CD4-positive, alpha-beta memory T cell (primary cell): ENCODE data around the gene PRSS1. TPM values are rescaled to one million over a fixed set of nuclear protein-coding genes. Genes with fewer than 3 reads are reported as not detected.

Source experiments
- CTCF ChIA-PET: fragments of 350-600 bp; sonication (Branson Sonifier 250); formaldehyde crosslinking; loops from one replicate; lab custom pipeline; 2021; ENCODE audit warnings: inconsistent platforms; ENCODE audit not compliant: partially characterized antibody; lab: Charles Lee
- POLR2A ChIA-PET: fragments of 350-600 bp; sonication (Branson Sonifier 250); formaldehyde crosslinking; loops from one replicate; lab custom pipeline; 2021; ENCODE audit not compliant: partially characterized antibody; lab: Charles Lee
- DNase-seq, 5 donors: peaks; one replicate each; pipeline versions ENCODE4 v3.0.0 to v3.0.0-alpha.2; 2020 to 2022; ENCODE audit warnings: mixed read lengths in 1 of 5
- H3K27ac ChIP-seq: one replicate; pipeline ENCODE4 v1.7.0; 2013; ENCODE audit warnings: low read depth, low read length
- H3K27me3 ChIP-seq: 2 replicates; pipeline ENCODE4 v1.7.0; 2013; ENCODE audit warnings: mild to moderate bottlenecking, low read length, moderate library complexity; ENCODE audit not compliant: insufficient read depth
- H3K36me3 ChIP-seq: 2 replicates; pipeline ENCODE4 v1.7.0; 2013; ENCODE audit warnings: mild to moderate bottlenecking, low read length, moderate library complexity; ENCODE audit not compliant: insufficient read depth
- H3K4me1 ChIP-seq: 2 replicates; pipeline ENCODE4 v1.7.0; 2013; ENCODE audit warnings: mild to moderate bottlenecking, low read length, moderate library complexity; ENCODE audit not compliant: insufficient read depth
- H3K4me3 ChIP-seq, 2 donors: one replicate each; pipeline ENCODE4 v1.7.0; 2013; ENCODE audit warnings: low read length in 2 of 2, mild to moderate bottlenecking in 1 of 2
- H3K9me3 ChIP-seq, 2 donors: one replicate each; pipeline ENCODE4 v1.7.0; 2013; ENCODE audit warnings: low read length in 2 of 2, control low read depth in 1 of 2; ENCODE audit not compliant: control insufficient read depth in 1 of 2
- H3K27ac Mint-ChIP-seq, 7 donors: one replicate each; pipeline ENCODE4 v1.8.0; 2020 to 2021; ENCODE audit warnings: mixed read lengths in 7 of 7, mild to moderate bottlenecking in 6 of 7, inconsistent platforms in 3 of 7, moderate library complexity in 3 of 7
- H3K27me3 Mint-ChIP-seq, 2 donors: one replicate each; pipeline ENCODE4 v1.8.0; 2020 to 2021; ENCODE audit warnings: mixed read lengths in 2 of 2
- H3K36me3 Mint-ChIP-seq, 2 donors: one replicate each; pipeline ENCODE4 v1.8.0; 2020 to 2021; ENCODE audit warnings: mixed read lengths in 2 of 2, inconsistent platforms in 1 of 2, mild to moderate bottlenecking in 1 of 2
- H3K4me1 Mint-ChIP-seq, 4 donors: one replicate each; pipeline ENCODE4 v1.8.0; 2020 to 2021; ENCODE audit warnings: mixed read lengths in 4 of 4, mild to moderate bottlenecking in 1 of 4
- H3K4me3 Mint-ChIP-seq, 8 donors: one replicate each; pipeline ENCODE4 v1.8.0; 2020 to 2021; ENCODE audit warnings: mixed read lengths in 8 of 8, mild to moderate bottlenecking in 7 of 8, moderate library complexity in 6 of 8, inconsistent platforms in 3 of 8
- H3K9me3 Mint-ChIP-seq, 8 donors: one replicate each; pipeline ENCODE4 v1.8.0; 2020 to 2021; ENCODE audit warnings: mixed read lengths in 8 of 8, mild to moderate bottlenecking in 5 of 8, inconsistent platforms in 3 of 8, moderate library complexity in 1 of 8
- intact Hi-C: fragments of 100-400 bp; cut with micrococcal nuclease; formaldehyde crosslinking; loops from one replicate; pipeline ENCODE4 v1.15.1; 2023
- polyA plus RNA-seq, 2 donors: library from polyadenylated mRNA; unstranded; fragments of 300-500 nt; fragmentation: Illumina TruSeq; gene quantifications; one replicate each; pipeline ENCODE4 v1.2.3, GENCODE V29; 2021
- total RNA-seq, 2 experiments: library from RNA; stranded (reverse); gene quantifications; one replicate each; pipeline ENCODE4 v1.2.3, GENCODE V29; 2021

PRSS1 gene
- total and polyA plus RNA-seq, 4 experiments from 2014 or later, result 0.44 TPM; not detected in 3

- intact Hi-C loops, result loop anchor here (1.0 to 5.0 kb wide), 6 partner anchors 11 to 489 kb away; no protein-coding TSS in a partner anchor
- H3K27me3 ChIP-seq, result no peaks in the 10 kb centered on the region
- peak in 1 of 5 donors; percentile 52 for DNase-seq
- Mint-ChIP-seq H3K27me3 (no peaks in the 10 kb centered on the region), H3K4me1 (peaks cover 54 to 82% (median 65%) of the 10 kb centered on the region in 4 donors), H3K9me3 (peaks cover 0 to 7% (median 0%) of the 10 kb centered on the region in 8 donors), H3K4me3 (peak overlapping the region; percentile 93 to 100 (median 99)), H3K27ac (peak overlapping the region; percentile 98 to 100 (median 100)), H3K36me3 (peaks cover 74 to 80% of the 10 kb centered on the region in 2 donors)
- ChIA-PET POLR2A (interaction anchor here (0.7 to 31.0 kb wide), 68 partner anchors 1 to 582 kb away, joined by 3 to 6843 read pairs (median 8); partner anchors contain the start of genes EPHB6 and GSTK1), CTCF (interaction anchor here (0.8 to 21.7 kb wide), 11 partner anchors 8 to 494 kb away, joined by 3 to 623 read pairs (median 4); no protein-coding TSS in a partner anchor)
- H3K27ac ChIP-seq, result peak overlapping the region; percentile 99
- peaks cover 68% of the 10 kb centered on the region for H3K4me1 ChIP-seq
- peaks cover 20% of the 10 kb centered on the region for H3K36me3 ChIP-seq
- H3K9me3 ChIP-seq, result no peaks in the 10 kb centered on the region
- peak overlapping the region; percentile 84 to 85 for H3K4me3 ChIP-seq
Observed at GRCh38 chr7:142797391-142798377, 48.4 kb downstream of the PRSS1 start.

- Mint-ChIP-seq H3K36me3 (peaks cover 74 to 81% of the 10 kb centered on the region in 2 donors), H3K4me1 (peaks cover 56 to 82% (median 65%) of the 10 kb centered on the region in 4 donors), H3K9me3 (peaks cover 0 to 7% (median 0%) of the 10 kb centered on the region in 8 donors), H3K27ac (peak overlapping the region; percentile 98 to 100 (median 100)), H3K27me3 (no peaks in the 10 kb centered on the region), H3K4me3 (peak overlapping the region; percentile 93 to 100 (median 99))
- Histone ChIP-seq H3K27me3 (no peaks in the 10 kb centered on the region), H3K9me3 (no peaks in the 10 kb centered on the region), H3K27ac (peak overlapping the region; percentile 99), H3K4me1 (peaks cover 68% of the 10 kb centered on the region), H3K36me3 (peaks cover 30% of the 10 kb centered on the region), H3K4me3 (peak overlapping the region; percentile 84 to 85)
- intact Hi-C loops, result loop anchor here (1.0 to 5.0 kb wide), 5 partner anchors 10 to 478 kb away; no protein-coding TSS in a partner anchor
- ChIA-PET POLR2A (interaction anchor here (0.6 to 31.0 kb wide), 63 partner anchors 2 to 586 kb away, joined by 3 to 6843 read pairs (median 9); partner anchors contain the start of genes EPHB6 and GSTK1), CTCF (interaction anchor here (0.8 to 21.7 kb wide), 10 partner anchors 9 to 490 kb away, joined by 3 to 623 read pairs (median 7); no protein-coding TSS in a partner anchor)
- peak; percentile 55 to 64 (median 57) for DNase-seq
Observed at GRCh38 chr7:142798451-142799436, 49.5 kb downstream of the PRSS1 start.

- no peaks in the 10 kb centered on the region for H3K27me3 ChIP-seq
- peak overlapping the region; percentile 98 to 100 (median 100) for H3K27ac Mint-ChIP-seq
- peaks cover 0 to 7% (median under 1%) of the 10 kb centered on the region in 8 donors for H3K9me3 Mint-ChIP-seq
- no peaks in the 10 kb centered on the region for H3K27me3 Mint-ChIP-seq
- intact Hi-C loops, result loop anchor here (2.0 to 5.0 kb wide), 3 partner anchors 182 to 479 kb away; no protein-coding TSS in a partner anchor
- DNase-seq, result peak in 1 of 5 donors; percentile 26
- peak overlapping the region; percentile 84 to 85 for H3K4me3 ChIP-seq
- peak overlapping the region; percentile 99 for H3K27ac ChIP-seq
- H3K36me3 Mint-ChIP-seq, result peaks cover 75 to 83% of the 10 kb centered on the region in 2 donors
- POLR2A ChIA-PET, result interaction anchor here (0.6 to 31.0 kb wide), 48 partner anchors 3 to 585 kb away, joined by 3 to 6843 read pairs (median 18); partner anchors contain the start of genes EPHB6 and GSTK1
- peaks cover 56 to 82% (median 65%) of the 10 kb centered on the region in 4 donors for H3K4me1 Mint-ChIP-seq
- H3K36me3 ChIP-seq, result peaks cover 31% of the 10 kb centered on the region
- CTCF ChIA-PET, result interaction anchor here (1.1 to 21.7 kb wide), 6 partner anchors 10 to 479 kb away, joined by 5 to 623 read pairs (median 14); no protein-coding TSS in a partner anchor
- H3K4me1 ChIP-seq, result peaks cover 68% of the 10 kb centered on the region
- peak overlapping the region; percentile 93 to 100 (median 99) for H3K4me3 Mint-ChIP-seq
- no peaks in the 10 kb centered on the region for H3K9me3 ChIP-seq
Observed at GRCh38 chr7:142799437-142799835, 50.2 kb downstream of the PRSS1 start.

- peaks cover 31% of the 10 kb centered on the region for H3K36me3 ChIP-seq
- CTCF ChIA-PET, result interaction anchor here (2.7 to 21.7 kb wide), 4 partner anchors 11 to 17 kb away, joined by 9 to 623 read pairs (median 32); no protein-coding TSS in a partner anchor
- no peaks in the 10 kb centered on the region for H3K9me3 ChIP-seq
- Mint-ChIP-seq H3K27me3 (no peaks in the 10 kb centered on the region), H3K4me3 (peak overlapping the region; percentile 93 to 100 (median 99)), H3K36me3 (peaks cover 82 to 89% of the 10 kb centered on the region in 2 donors), H3K9me3 (peaks cover 0 to 7% (median 2%) of the 10 kb centered on the region in 8 donors), H3K4me1 (peaks cover 56 to 82% (median 65%) of the 10 kb centered on the region in 4 donors), H3K27ac (peak overlapping the region; percentile 98 to 100 (median 100))
- POLR2A ChIA-PET, result interaction anchor here (0.5 to 31.0 kb wide), 31 partner anchors 4 to 584 kb away, joined by 3 to 6843 read pairs (median 30); no protein-coding TSS in a partner anchor
- H3K4me1 ChIP-seq, result peaks cover 68% of the 10 kb centered on the region
- peak overlapping the region; percentile 84 to 85 for H3K4me3 ChIP-seq
- H3K27me3 ChIP-seq, result no peaks in the 10 kb centered on the region
- intact Hi-C loops, result loop anchor here (5.0 kb wide), 1 partner anchor 582 kb away; the partner anchor contains the start of gene ZYX
- peak in 4 of 5 donors; percentile 47 to 66 (median 50) for DNase-seq
- H3K27ac ChIP-seq, result peak overlapping the region; percentile 99
Observed at GRCh38 chr7:142800088-142800487, 50.8 kb downstream of the PRSS1 start.

- Mint-ChIP-seq H3K4me1 (peaks cover 59 to 82% (median 68%) of the 10 kb centered on the region in 4 donors), H3K27ac (peak overlapping the region; percentile 98 to 100 (median 100)), H3K27me3 (no peaks in the 10 kb centered on the region), H3K36me3 (peaks cover 82 to 83% of the 10 kb centered on the region in 2 donors), H3K9me3 (peaks cover 0 to 7% (median 2%) of the 10 kb centered on the region in 8 donors), H3K4me3 (peak overlapping the region; percentile 93 to 100 (median 99))
- peak in 1 of 5 donors; percentile 7 for DNase-seq
- H3K4me1 ChIP-seq, result peaks cover 71% of the 10 kb centered on the region
- H3K27me3 ChIP-seq, result no peaks in the 10 kb centered on the region
- intact Hi-C loops, result loop anchor here (5.0 kb wide), 1 partner anchor 582 kb away; the partner anchor contains the start of gene ZYX
- peak overlapping the region; percentile 99 for H3K27ac ChIP-seq
- ChIA-PET CTCF (interaction anchor here (1.3 to 21.7 kb wide), 2 partner anchors 10 to 17 kb away, joined by 3 to 623 read pairs; no protein-coding TSS in a partner anchor), POLR2A (interaction anchor here (0.6 to 31.0 kb wide), 18 partner anchors 4 to 501 kb away, joined by 3 to 6843 read pairs (median 24); no protein-coding TSS in a partner anchor)
- H3K4me3 ChIP-seq, result peak overlapping the region; percentile 33 to 84
- H3K9me3 ChIP-seq, result no peaks in the 10 kb centered on the region
- H3K36me3 ChIP-seq, result peaks cover 31% of the 10 kb centered on the region
Observed at GRCh38 chr7:142800699-142801260, 51.5 kb downstream of the PRSS1 start.
